Nephron (organoid): ENCODE measurements around the gene RAF1.

Source experiments
- H3K27ac Mint-ChIP-seq, 3 experiments: 2 replicates each; pipeline ENCODE4 v1.8.0; 2020; ENCODE audit warnings: mixed read lengths in 3 of 3, mild to moderate bottlenecking in 2 of 3, moderate library complexity in 1 of 3
- H3K27me3 Mint-ChIP-seq: 2 replicates; pipeline ENCODE4 v1.8.0; 2021; ENCODE audit warnings: low read depth, mild to moderate bottlenecking, moderate library complexity, mixed read lengths
- H3K36me3 Mint-ChIP-seq: 2 replicates; pipeline ENCODE4 v1.8.0; 2020; ENCODE audit warnings: low read depth, mixed read lengths
- H3K4me1 Mint-ChIP-seq: 2 replicates; pipeline ENCODE4 v1.8.0; 2020; ENCODE audit warnings: mixed read lengths
- H3K4me3 Mint-ChIP-seq, 3 experiments: 2 replicates each; pipeline ENCODE4 v1.8.0; 2020; ENCODE audit warnings: mild to moderate bottlenecking in 3 of 3, mixed read lengths in 3 of 3, moderate library complexity in 2 of 3
- H3K9me3 Mint-ChIP-seq: 2 replicates; pipeline ENCODE4 v1.8.0; 2020; ENCODE audit warnings: mixed read lengths
- TF ChIP-seq, protein P1 (sequence below), 3 experiments: fragments of 200-600 bp; sonication (generic); IDR thresholded peaks; one replicate each; pipeline ENCODE4 v1.5.0; 2021; ENCODE audit warnings: antibody characterized with exemption in 3 of 3; ENCODE audit not compliant: unreplicated experiment in 3 of 3

RAF1 gene

GRCh38 chr3:12584083-12584482, 79.8 kb downstream of the RAF1 start:
- TF ChIP-seq, protein P1, sequence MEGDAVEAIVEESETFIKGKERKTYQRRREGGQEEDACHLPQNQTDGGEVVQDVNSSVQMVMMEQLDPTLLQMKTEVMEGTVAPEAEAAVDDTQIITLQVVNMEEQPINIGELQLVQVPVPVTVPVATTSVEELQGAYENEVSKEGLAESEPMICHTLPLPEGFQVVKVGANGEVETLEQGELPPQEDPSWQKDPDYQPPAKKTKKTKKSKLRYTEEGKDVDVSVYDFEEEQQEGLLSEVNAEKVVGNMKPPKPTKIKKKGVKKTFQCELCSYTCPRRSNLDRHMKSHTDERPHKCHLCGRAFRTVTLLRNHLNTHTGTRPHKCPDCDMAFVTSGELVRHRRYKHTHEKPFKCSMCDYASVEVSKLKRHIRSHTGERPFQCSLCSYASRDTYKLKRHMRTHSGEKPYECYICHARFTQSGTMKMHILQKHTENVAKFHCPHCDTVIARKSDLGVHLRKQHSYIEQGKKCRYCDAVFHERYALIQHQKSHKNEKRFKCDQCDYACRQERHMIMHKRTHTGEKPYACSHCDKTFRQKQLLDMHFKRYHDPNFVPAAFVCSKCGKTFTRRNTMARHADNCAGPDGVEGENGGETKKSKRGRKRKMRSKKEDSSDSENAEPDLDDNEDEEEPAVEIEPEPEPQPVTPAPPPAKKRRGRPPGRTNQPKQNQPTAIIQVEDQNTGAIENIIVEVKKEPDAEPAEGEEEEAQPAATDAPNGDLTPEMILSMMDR (IDR thresholded peaks at IDR 0.05; ENCODE audit: unreplicated experiment in 3 of 3): no peak
- no peaks in the 10 kb centered on the region for H3K4me1 Mint-ChIP-seq

DNA sequence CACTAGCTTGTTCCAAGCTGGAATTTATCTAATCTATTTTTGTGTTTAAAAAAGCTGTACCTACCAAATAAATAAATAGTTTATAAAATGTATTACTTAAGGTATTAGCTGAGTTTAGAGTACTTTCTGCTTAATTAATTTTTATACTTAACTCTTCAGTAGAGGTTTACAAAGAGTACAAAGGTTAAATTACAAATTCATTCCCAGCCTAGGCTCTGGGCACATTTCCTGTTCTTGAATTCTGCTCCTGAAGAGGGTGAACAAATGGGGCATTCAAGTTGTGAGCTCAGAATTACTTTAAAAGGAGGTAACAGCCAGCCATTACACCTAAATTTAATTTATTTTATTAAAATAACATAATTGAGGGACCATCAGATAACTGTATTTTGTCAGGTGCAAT, 80.6 kb downstream of the RAF1 start:
- H3K27ac Mint-ChIP-seq: no peak overlapping the region
- TF ChIP-seq, protein P1 (IDR thresholded peaks at IDR 0.05; ENCODE audit: unreplicated experiment in 3 of 3): no peak
- no peak overlapping the region for H3K4me3 Mint-ChIP-seq
- H3K4me1 Mint-ChIP-seq: no peaks in the 10 kb centered on the region
- no peaks in the 10 kb centered on the region for H3K27me3 Mint-ChIP-seq
- H3K9me3 Mint-ChIP-seq: no peaks in the 10 kb centered on the region
- H3K36me3 Mint-ChIP-seq: peaks cover 75% of the 10 kb centered on the region

More at GRCh38 chr3:12584083-12584482, 79.8 kb downstream of the RAF1 start:
- Mint-ChIP-seq H3K9me3 (no peaks in the 10 kb centered on the region), H3K27ac (peak overlapping the region in 1 of 3 experiments; percentile 63), H3K4me3 (no peak overlapping the region), H3K36me3 (peaks cover 76% of the 10 kb centered on the region), H3K27me3 (no peaks in the 10 kb centered on the region)

GRCh38 chr3:12582730-12583129, 81.2 kb downstream of the RAF1 start:
- Mint-ChIP-seq H3K27ac (no peak overlapping the region), H3K36me3 (peaks cover 74% of the 10 kb centered on the region), H3K9me3 (no peaks in the 10 kb centered on the region), H3K4me1 (no peaks in the 10 kb centered on the region), H3K4me3 (no peak overlapping the region), H3K27me3 (no peaks in the 10 kb centered on the region)
- TF ChIP-seq, protein P1 (IDR thresholded peaks at IDR 0.05; ENCODE audit: unreplicated experiment in 3 of 3): no peak

DNA sequence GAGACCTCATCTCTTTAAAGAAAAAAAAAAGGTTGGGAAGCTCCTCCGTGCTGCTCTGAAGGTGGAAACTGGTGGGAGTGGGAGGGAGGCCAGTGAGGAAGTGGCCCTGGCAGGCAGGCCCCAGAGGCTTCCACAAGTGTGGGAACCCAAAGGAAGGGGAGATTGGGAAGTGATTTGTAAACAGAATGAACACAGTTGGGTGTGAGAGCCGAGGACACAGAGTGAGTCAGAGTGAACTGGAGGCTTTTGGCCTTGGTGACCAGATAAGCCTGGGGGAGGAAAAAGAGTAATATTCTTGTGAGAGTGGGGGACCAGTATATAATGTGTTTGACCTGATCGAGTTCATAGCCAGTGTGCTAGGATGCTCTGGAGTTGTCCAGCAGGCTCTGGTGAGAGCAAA, 84.0 kb downstream of the RAF1 start:
- Mint-ChIP-seq H3K4me1 (no peaks in the 10 kb centered on the region), H3K9me3 (no peaks in the 10 kb centered on the region), H3K27ac (no peak overlapping the region), H3K4me3 (no peak overlapping the region), H3K36me3 (peaks cover 82% of the 10 kb centered on the region), H3K27me3 (no peaks in the 10 kb centered on the region)
- TF ChIP-seq, protein P1 (IDR thresholded peaks at IDR 0.05; ENCODE audit: unreplicated experiment in 3 of 3): no peak

- Mint-ChIP-seq H3K27me3 (no peaks in the 10 kb centered on the region), H3K4me3 (no peak overlapping the region)
Measured at GRCh38 chr3:12579456-12579855, 84.5 kb downstream of the RAF1 start.

GRCh38 chr3:12578742-12579141, 85.2 kb downstream of the RAF1 start:
- H3K4me1 Mint-ChIP-seq: no peaks in the 10 kb centered on the region
- no peak overlapping the region for H3K27ac Mint-ChIP-seq
- H3K27me3 Mint-ChIP-seq: no peaks in the 10 kb centered on the region

More at GRCh38 chr3:12579456-12579855, 84.5 kb downstream of the RAF1 start:
- Mint-ChIP-seq H3K27ac (no peak overlapping the region), H3K36me3 (peaks cover 82% of the 10 kb centered on the region), H3K4me1 (no peaks in the 10 kb centered on the region), H3K9me3 (no peaks in the 10 kb centered on the region)
- TF ChIP-seq, protein P1 (IDR thresholded peaks at IDR 0.05; ENCODE audit: unreplicated experiment in 3 of 3): no peak

More at GRCh38 chr3:12578742-12579141, 85.2 kb downstream of the RAF1 start:
- H3K4me3 Mint-ChIP-seq: no peak overlapping the region
- TF ChIP-seq, protein P1 (IDR thresholded peaks at IDR 0.05; ENCODE audit: unreplicated experiment in 3 of 3): no peak
- H3K36me3 Mint-ChIP-seq: peaks cover 82% of the 10 kb centered on the region
- H3K9me3 Mint-ChIP-seq: no peaks in the 10 kb centered on the region
